ENCODE results near the gene DMD.

Gene DMD

GRCh38 chrX:32293962-32294700, 917.2 kb downstream of the DMD start:
- DNase-seq (ENCODE audit: low spot score), result no peak
- no peak for TF ChIP-seq CTCF (IDR thresholded peaks at IDR 0.05)
- Histone ChIP-seq H3K4me3 (no peak overlapping the region), H3K27ac (no peak overlapping the region)

- Histone ChIP-seq H3K27ac (no peak overlapping the region), H3K4me3 (no peak overlapping the region)
- TF ChIP-seq CTCF (IDR thresholded peaks at IDR 0.05), result no peak
- no peak for DNase-seq (ENCODE audit: low spot score)
Measured at GRCh38 chrX:32289356-32289755, 922.0 kb downstream of the DMD start.

GRCh38 chrX:32281853-32282252, 929.5 kb downstream of the DMD start:
- Histone ChIP-seq H3K4me3 (no peak overlapping the region), H3K27ac (no peak overlapping the region)
- no peak for TF ChIP-seq CTCF (IDR thresholded peaks at IDR 0.05)
- no peak for DNase-seq (ENCODE audit: low spot score)

DNA sequence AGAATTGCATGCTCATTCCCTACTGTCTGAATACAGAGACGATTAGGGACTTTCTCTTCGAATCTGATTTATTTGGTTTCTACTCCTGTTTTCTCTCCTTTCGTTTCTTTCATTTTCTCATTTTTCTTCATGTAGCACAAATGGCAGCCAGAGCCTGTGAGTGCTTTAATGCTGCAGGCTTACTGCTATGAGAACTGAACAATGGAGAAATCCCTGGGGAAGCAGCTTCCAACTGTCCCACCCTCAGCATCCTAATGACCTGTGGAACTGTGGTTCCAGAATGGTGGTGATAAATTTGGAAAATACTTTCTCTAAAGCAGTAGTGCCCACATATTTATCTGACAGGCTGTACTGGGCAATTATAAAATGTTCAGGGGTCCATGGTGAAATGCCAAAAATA, 930.4 kb downstream of the DMD start:
- no peak for TF ChIP-seq CTCF (IDR thresholded peaks at IDR 0.05)
- no peak overlapping the region for H3K4me3 ChIP-seq
- H3K27ac ChIP-seq, result no peak overlapping the region
- no peak for DNase-seq (ENCODE audit: low spot score)

GRCh38 chrX:32280489-32280888, 930.9 kb downstream of the DMD start:
- no peak for TF ChIP-seq CTCF (IDR thresholded peaks at IDR 0.05)
- Histone ChIP-seq H3K27ac (no peak overlapping the region), H3K4me3 (no peak overlapping the region)
- no peak for DNase-seq (ENCODE audit: low spot score)

- TF ChIP-seq CTCF (IDR thresholded peaks at IDR 0.05), result no peak
- DNase-seq (ENCODE audit: low spot score), result no peak
- no peak overlapping the region for H3K4me3 ChIP-seq
- no peak overlapping the region for H3K27ac ChIP-seq
Measured at GRCh38 chrX:32276153-32276552, 935.2 kb downstream of the DMD start.

DNA sequence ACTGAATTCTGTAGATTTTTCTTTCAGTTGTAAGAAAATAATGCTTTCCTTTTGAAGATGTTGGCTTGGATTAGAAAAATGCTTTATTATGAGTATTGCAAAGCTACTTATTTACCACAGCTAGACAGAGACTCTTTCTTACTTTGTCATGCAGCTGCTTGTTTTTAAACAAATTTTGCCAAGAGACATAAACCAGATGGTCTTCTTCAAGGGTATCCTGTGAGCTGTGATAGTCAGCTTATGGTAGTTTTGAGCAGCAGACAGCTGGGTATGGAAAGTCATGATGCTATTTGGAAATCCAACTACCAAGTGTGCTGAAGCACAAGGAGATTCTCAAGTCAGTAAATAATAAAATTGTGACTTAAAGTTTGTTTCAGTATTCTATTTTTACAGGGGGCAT, 941.5 kb downstream of the DMD start:
- no peak for TF ChIP-seq CTCF (IDR thresholded peaks at IDR 0.05)
- no peak overlapping the region for H3K27ac ChIP-seq
- DNase-seq (ENCODE audit: low spot score), result no peak

More for the DNA sequence above, 941.5 kb downstream of the DMD start:
- no peak overlapping the region for H3K4me3 ChIP-seq
